MM.1S (cell line): ENCODE data around the gene MED14.

Experiments used
- DNase-seq: peaks from one replicate; pipeline ENCODE4 v3.0.0-alpha.2; 2015
- H2AFZ ChIP-seq: fragments of 300-600 bp; sonication (generic); 2 replicates; pipeline ENCODE4 v1.6.0; 2016; ENCODE audit warnings: antibody characterized with exemption, low read length
- H3F3A ChIP-seq: fragments of 300-600 bp; sonication (generic); 2 replicates; pipeline ENCODE4 v1.6.1; 2016; ENCODE audit warnings: mild to moderate bottlenecking, antibody characterized with exemption, low read length, moderate library complexity, mixed read lengths; ENCODE audit not compliant: insufficient read depth
- H3K27ac ChIP-seq: fragments of 300-600 bp; sonication (generic); 2 replicates; pipeline ENCODE4 v1.5.1; 2016; ENCODE audit warnings: mild to moderate bottlenecking, low read length
- H3K27me3 ChIP-seq: fragments of 300-600 bp; sonication (generic); replicated peaks from 2 replicates; pipeline ENCODE4 v1.6.0; 2016; ENCODE audit warnings: low read length; ENCODE audit not compliant: insufficient read depth
- H3K36me3 ChIP-seq: fragments of 300-600 bp; sonication (generic); replicated peaks from 2 replicates; pipeline ENCODE4 v1.6.1; 2016; ENCODE audit warnings: mild to moderate bottlenecking, low read length, mixed read lengths; ENCODE audit not compliant: insufficient read depth
- H3K4me1 ChIP-seq: fragments of 300-600 bp; sonication (generic); 2 replicates; pipeline ENCODE4 v1.6.1; 2016; ENCODE audit warnings: low read length, mixed read lengths
- H3K4me2 ChIP-seq: fragments of 300-600 bp; sonication (generic); 2 replicates; pipeline ENCODE4 v1.6.0; 2016; ENCODE audit warnings: low read depth, low read length
- H3K4me3 ChIP-seq: fragments of 300-600 bp; sonication (generic); 2 replicates; pipeline ENCODE4 v1.5.1; 2016; ENCODE audit warnings: low read length, mixed read lengths
- H3K79me2 ChIP-seq: fragments of 300-600 bp; sonication (generic); 2 replicates; pipeline ENCODE4 v1.6.1; 2016; ENCODE audit warnings: mixed run types, low read length, mixed read lengths
- H3K9ac ChIP-seq: fragments of 300-600 bp; sonication (generic); 2 replicates; pipeline ENCODE4 v1.6.1; 2016; ENCODE audit warnings: low read length, mixed read lengths
- H3K9me2 ChIP-seq: fragments of 300-600 bp; sonication (generic); replicated peaks from 2 replicates; pipeline ENCODE4 v1.6.1; 2016; ENCODE audit warnings: mild to moderate bottlenecking, low read length, mixed read lengths; ENCODE audit not compliant: insufficient read depth
- H3K9me3 ChIP-seq: fragments of 300-600 bp; sonication (generic); replicated peaks from 2 replicates; pipeline ENCODE4 v1.6.1; 2016; ENCODE audit warnings: mild to moderate bottlenecking, low read length, mixed read lengths; ENCODE audit not compliant: insufficient read depth
- H4K20me1 ChIP-seq: fragments of 300-600 bp; sonication (generic); 2 replicates; pipeline ENCODE4 v1.6.1; 2016; ENCODE audit warnings: mild to moderate bottlenecking, low read length, moderate library complexity, mixed read lengths; ENCODE audit not compliant: insufficient read depth
- EZH2 ChIP-seq: fragments of 300-600 bp; sonication (generic); optimal IDR thresholded peaks from 2 replicates; pipeline ENCODE3; 2017; ENCODE audit warnings: low read depth, mild to moderate bottlenecking, antibody characterized with exemption, low read length, mixed read lengths
- EZH2phosphoT487 ChIP-seq: fragments of 300-600 bp; sonication (generic); IDR thresholded peaks from 2 replicates; pipeline ENCODE4 v1.6.1; 2018; ENCODE audit warnings: antibody characterized with exemption, low read length
- TF ChIP-seq, protein P1 (sequence below): fragments of 300-600 bp; sonication (generic); IDR thresholded peaks from 2 replicates; pipeline ENCODE4 v1.5.1; 2016; ENCODE audit warnings: antibody characterized with exemption, low read length, mixed read lengths

MED14 gene

DNA sequence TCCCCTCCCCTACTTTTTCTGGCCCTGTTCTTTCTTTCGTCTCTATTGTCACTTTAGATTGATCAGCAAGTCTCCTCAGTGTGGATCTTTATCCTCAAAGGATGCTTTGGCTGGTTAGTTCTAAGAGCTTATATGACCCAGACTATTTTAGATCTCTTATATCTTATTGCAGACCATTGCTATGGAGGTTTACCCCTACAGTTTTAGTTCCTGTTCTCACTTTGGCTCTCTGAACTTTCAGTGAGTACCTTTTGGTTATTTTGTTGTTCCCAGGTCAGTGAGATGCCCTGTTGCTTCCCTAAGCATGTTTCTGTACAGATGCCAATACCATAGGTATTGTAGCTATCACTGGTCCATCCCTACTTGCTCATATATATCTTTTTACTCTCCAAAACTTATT is 24.0 kb upstream of the MED14 start:
- no peaks in the 10 kb centered on the region for H3F3A ChIP-seq
- H3K27me3 ChIP-seq: no peaks in the 10 kb centered on the region
- no peak overlapping the region for H2AFZ ChIP-seq
- no peak overlapping the region for H3K27ac ChIP-seq
- DNase-seq: no peak
- no peaks in the 10 kb centered on the region for H3K36me3 ChIP-seq
- H3K9ac ChIP-seq: no peak overlapping the region
- H3K79me2 ChIP-seq: no peaks in the 10 kb centered on the region
- H3K4me3 ChIP-seq: no peak overlapping the region
- H3K4me1 ChIP-seq: no peaks in the 10 kb centered on the region
- H3K9me3 ChIP-seq: no peaks in the 10 kb centered on the region
- no peak for TF ChIP-seq EZH2
- TF ChIP-seq, protein P1, sequence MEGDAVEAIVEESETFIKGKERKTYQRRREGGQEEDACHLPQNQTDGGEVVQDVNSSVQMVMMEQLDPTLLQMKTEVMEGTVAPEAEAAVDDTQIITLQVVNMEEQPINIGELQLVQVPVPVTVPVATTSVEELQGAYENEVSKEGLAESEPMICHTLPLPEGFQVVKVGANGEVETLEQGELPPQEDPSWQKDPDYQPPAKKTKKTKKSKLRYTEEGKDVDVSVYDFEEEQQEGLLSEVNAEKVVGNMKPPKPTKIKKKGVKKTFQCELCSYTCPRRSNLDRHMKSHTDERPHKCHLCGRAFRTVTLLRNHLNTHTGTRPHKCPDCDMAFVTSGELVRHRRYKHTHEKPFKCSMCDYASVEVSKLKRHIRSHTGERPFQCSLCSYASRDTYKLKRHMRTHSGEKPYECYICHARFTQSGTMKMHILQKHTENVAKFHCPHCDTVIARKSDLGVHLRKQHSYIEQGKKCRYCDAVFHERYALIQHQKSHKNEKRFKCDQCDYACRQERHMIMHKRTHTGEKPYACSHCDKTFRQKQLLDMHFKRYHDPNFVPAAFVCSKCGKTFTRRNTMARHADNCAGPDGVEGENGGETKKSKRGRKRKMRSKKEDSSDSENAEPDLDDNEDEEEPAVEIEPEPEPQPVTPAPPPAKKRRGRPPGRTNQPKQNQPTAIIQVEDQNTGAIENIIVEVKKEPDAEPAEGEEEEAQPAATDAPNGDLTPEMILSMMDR: no peak
- TF ChIP-seq EZH2phosphoT487: no peak
- no peaks in the 10 kb centered on the region for H4K20me1 ChIP-seq
- no peaks in the 10 kb centered on the region for H3K9me2 ChIP-seq
- no peak overlapping the region for H3K4me2 ChIP-seq

DNA sequence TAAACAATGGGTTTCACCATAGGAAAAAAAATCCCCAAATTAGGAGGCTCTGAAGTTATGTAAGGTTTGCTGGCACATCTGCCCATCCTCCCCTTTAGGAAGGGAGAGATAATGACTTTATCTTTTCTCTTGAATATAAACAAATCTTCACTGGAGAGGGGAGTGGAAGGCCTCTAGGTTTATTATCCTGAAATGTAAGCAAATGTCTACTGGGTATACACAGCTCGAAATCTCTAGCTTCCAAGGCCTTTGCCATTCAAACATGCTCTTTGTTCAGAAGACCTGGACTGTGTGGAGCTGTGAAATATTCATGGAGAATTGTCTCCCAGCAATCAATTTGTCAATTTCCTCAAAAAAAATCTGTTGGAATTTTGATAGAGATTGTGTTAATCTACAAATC is 21.7 kb upstream of the MED14 start:
- H3K9me2 ChIP-seq: no peaks in the 10 kb centered on the region
- TF ChIP-seq EZH2phosphoT487 (no peak), EZH2 (no peak)
- TF ChIP-seq, protein P1: no peak
- no peak overlapping the region for H3K4me2 ChIP-seq
- H3K27ac ChIP-seq: no peak overlapping the region
- no peaks in the 10 kb centered on the region for H3K4me1 ChIP-seq
- no peak overlapping the region for H2AFZ ChIP-seq
- H3K9ac ChIP-seq: no peak overlapping the region
- no peak for DNase-seq
- H3K36me3 ChIP-seq: no peaks in the 10 kb centered on the region
- no peaks in the 10 kb centered on the region for H3K79me2 ChIP-seq
- H3K4me3 ChIP-seq: no peak overlapping the region
- no peaks in the 10 kb centered on the region for H3F3A ChIP-seq
- no peaks in the 10 kb centered on the region for H3K27me3 ChIP-seq
- H4K20me1 ChIP-seq: no peaks in the 10 kb centered on the region
- no peaks in the 10 kb centered on the region for H3K9me3 ChIP-seq

DNA sequence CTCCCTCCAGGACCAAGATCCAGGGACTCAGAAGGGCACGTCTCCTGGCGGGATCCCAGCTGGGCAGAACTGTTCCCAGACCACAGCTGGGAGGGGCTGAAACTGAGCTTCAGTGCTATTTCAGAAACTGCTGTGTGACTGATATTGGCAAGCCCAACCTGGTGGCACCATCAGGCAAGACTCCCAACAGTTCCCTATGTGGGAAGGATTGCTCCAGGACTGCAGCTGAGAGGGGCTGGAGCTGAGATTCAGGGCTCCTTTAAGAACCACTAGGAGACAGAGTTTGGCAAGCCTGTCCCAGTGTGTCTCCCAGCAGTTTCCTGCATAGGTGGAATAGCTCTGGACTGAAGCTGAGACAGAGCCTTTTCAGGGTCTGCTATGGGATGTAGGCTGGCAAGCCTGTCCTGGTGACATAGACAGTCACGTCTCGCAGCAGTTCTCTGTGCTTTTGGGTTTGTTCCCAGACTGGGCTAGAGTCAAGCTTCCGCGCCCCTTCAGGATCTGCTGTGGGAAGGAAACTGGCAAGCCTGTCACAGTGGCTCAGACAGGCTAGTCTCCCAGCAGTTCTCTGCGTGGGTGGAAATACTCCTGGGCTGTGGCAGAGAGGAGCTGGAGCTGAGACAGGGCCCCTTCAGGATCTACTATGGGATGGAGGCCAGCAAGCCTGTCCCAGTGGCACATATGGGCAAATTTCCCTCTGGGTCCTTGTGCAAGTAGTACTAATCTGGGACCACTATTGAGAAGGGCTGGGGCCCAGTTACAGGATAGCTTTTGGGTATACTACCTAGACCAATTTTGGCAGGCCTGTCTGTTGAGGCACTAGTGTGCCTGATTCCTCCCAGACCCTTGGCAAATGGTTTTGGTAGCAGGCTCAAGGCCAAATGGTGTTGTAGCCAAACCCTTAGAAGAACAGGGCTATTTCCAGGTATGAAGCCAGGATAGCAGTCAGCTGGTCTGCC is 20.2 kb upstream of the MED14 start:
- H3K79me2 ChIP-seq: no peaks in the 10 kb centered on the region
- no peaks in the 10 kb centered on the region for H3K27me3 ChIP-seq
- H2AFZ ChIP-seq: no peak overlapping the region
- H3K4me3 ChIP-seq: no peak overlapping the region
- no peak overlapping the region for H3K4me2 ChIP-seq
- H3K9me3 ChIP-seq: no peaks in the 10 kb centered on the region
- H3K9me2 ChIP-seq: no peaks in the 10 kb centered on the region
- TF ChIP-seq, protein P1: no peak
- TF ChIP-seq EZH2 (no peak), EZH2phosphoT487 (no peak)
- DNase-seq: no peak
- no peaks in the 10 kb centered on the region for H3K4me1 ChIP-seq
- H3K36me3 ChIP-seq: no peaks in the 10 kb centered on the region
- H3K27ac ChIP-seq: no peak overlapping the region
- no peaks in the 10 kb centered on the region for H3F3A ChIP-seq
- H4K20me1 ChIP-seq: no peaks in the 10 kb centered on the region
- no peak overlapping the region for H3K9ac ChIP-seq
